Neural cell (in vitro differentiated cells): ENCODE data around the gene DSCAM.

ENCODE experiments used
- CTCF ChIP-seq: fragments of 450-650 bp; IDR thresholded peaks from 2 replicates; pipeline ENCODE4 v1.5.1; 2014; ENCODE audit warnings: antibody characterized with exemption, mild to moderate bottlenecking, moderate library complexity; ENCODE audit not compliant: poor library complexity, severe bottlenecking
- EP300 ChIP-seq: fragments of 450-650 bp; conservative IDR thresholded peaks from 2 replicates; pipeline ENCODE4 v1.6.1; 2014; ENCODE audit warnings: antibody characterized with exemption, mild to moderate bottlenecking, moderate library complexity; ENCODE audit not compliant: poor library complexity, severe bottlenecking
- EZH2 ChIP-seq: fragments of 200-600, 300-800 bp; shearing (Covaris generic), sonication (generic); IDR thresholded peaks from 2 replicates; pipeline ENCODE4 v1.6.1; 2014; ENCODE audit warnings: antibody characterized with exemption, low read length, borderline replicate concordance, mild to moderate bottlenecking; ENCODE audit not compliant: insufficient read depth, poor library complexity, severe bottlenecking
- POLR2AphosphoS5 ChIP-seq: IDR thresholded peaks from 2 replicates; pipeline ENCODE4 v1.6.1; 2012
- RAD21 ChIP-seq: fragments of 450-650 bp; conservative IDR thresholded peaks from 2 replicates; pipeline ENCODE4 v1.6.1; 2014; ENCODE audit warnings: antibody characterized with exemption, mild to moderate bottlenecking, moderate library complexity
- REST ChIP-seq: IDR thresholded peaks from 2 replicates; pipeline ENCODE4 v1.6.1; 2012; ENCODE audit warnings: borderline replicate concordance
- TAF1 ChIP-seq: IDR thresholded peaks from 2 replicates; pipeline ENCODE4 v1.6.1; 2012; ENCODE audit warnings: low read depth

- TF ChIP-seq CTCF, result no peak
- TF ChIP-seq EZH2, result no peak
- TF ChIP-seq POLR2AphosphoS5, result no peak
- no peak for TF ChIP-seq REST
- TF ChIP-seq EP300, result no peak
- no peak for TF ChIP-seq RAD21
- no peak for TF ChIP-seq TAF1
Observed at GRCh38 chr21:39980241-39980820, 866.6 kb downstream of the DSCAM start.
